SK-N-SH (cell line): ENCODE measurements around the gene UTRN.

Experiments used
- EZH2phosphoT487 ChIP-seq: fragments of 200-600 bp; sonication (generic); IDR thresholded peaks from 2 replicates; pipeline ENCODE4 v1.6.1; 2017; ENCODE audit warnings: low read depth, mixed run types, mild to moderate bottlenecking, antibody characterized with exemption, moderate library complexity, borderline replicate concordance
- MXI1 ChIP-seq: IDR thresholded peaks from 2 replicates; pipeline ENCODE4 v1.6.1; 2012; ENCODE audit warnings: mild to moderate bottlenecking, low read depth, low read length, improper control_type of control experiment
- TF ChIP-seq, protein P1 (sequence below): IDR thresholded peaks from 2 replicates; pipeline ENCODE4 v1.6.1; 2012; ENCODE audit warnings: mild to moderate bottlenecking, low read depth, low read length, moderate library complexity

GRCh38 chr6:144321839-144322591 is 36.9 kb downstream of the UTRN start:
- TF ChIP-seq EZH2phosphoT487 (no peak), MXI1 (no peak)
- TF ChIP-seq, protein P1, sequence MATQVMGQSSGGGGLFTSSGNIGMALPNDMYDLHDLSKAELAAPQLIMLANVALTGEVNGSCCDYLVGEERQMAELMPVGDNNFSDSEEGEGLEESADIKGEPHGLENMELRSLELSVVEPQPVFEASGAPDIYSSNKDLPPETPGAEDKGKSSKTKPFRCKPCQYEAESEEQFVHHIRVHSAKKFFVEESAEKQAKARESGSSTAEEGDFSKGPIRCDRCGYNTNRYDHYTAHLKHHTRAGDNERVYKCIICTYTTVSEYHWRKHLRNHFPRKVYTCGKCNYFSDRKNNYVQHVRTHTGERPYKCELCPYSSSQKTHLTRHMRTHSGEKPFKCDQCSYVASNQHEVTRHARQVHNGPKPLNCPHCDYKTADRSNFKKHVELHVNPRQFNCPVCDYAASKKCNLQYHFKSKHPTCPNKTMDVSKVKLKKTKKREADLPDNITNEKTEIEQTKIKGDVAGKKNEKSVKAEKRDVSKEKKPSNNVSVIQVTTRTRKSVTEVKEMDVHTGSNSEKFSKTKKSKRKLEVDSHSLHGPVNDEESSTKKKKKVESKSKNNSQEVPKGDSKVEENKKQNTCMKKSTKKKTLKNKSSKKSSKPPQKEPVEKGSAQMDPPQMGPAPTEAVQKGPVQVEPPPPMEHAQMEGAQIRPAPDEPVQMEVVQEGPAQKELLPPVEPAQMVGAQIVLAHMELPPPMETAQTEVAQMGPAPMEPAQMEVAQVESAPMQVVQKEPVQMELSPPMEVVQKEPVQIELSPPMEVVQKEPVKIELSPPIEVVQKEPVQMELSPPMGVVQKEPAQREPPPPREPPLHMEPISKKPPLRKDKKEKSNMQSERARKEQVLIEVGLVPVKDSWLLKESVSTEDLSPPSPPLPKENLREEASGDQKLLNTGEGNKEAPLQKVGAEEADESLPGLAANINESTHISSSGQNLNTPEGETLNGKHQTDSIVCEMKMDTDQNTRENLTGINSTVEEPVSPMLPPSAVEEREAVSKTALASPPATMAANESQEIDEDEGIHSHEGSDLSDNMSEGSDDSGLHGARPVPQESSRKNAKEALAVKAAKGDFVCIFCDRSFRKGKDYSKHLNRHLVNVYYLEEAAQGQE, result no peak
